SKM-1 treated with dmso at 0.1 percent for 144 hours (cell line): ENCODE measurements around the gene GOLM1.
"Not testable (repeated sequence)": the region's sequence is repeated elsewhere in the genome, so short reads cannot be mapped to it uniquely, and the experiment has no call there.

Experiments used
- DNase-seq: peaks from one replicate; lab custom pipeline; 2025; ENCODE audit not compliant: unreplicated experiment; lab: John Stamatoyannopoulos, UW

Gene GOLM1, protein sequence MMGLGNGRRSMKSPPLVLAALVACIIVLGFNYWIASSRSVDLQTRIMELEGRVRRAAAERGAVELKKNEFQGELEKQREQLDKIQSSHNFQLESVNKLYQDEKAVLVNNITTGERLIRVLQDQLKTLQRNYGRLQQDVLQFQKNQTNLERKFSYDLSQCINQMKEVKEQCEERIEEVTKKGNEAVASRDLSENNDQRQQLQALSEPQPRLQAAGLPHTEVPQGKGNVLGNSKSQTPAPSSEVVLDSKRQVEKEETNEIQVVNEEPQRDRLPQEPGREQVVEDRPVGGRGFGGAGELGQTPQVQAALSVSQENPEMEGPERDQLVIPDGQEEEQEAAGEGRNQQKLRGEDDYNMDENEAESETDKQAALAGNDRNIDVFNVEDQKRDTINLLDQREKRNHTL

DNA sequence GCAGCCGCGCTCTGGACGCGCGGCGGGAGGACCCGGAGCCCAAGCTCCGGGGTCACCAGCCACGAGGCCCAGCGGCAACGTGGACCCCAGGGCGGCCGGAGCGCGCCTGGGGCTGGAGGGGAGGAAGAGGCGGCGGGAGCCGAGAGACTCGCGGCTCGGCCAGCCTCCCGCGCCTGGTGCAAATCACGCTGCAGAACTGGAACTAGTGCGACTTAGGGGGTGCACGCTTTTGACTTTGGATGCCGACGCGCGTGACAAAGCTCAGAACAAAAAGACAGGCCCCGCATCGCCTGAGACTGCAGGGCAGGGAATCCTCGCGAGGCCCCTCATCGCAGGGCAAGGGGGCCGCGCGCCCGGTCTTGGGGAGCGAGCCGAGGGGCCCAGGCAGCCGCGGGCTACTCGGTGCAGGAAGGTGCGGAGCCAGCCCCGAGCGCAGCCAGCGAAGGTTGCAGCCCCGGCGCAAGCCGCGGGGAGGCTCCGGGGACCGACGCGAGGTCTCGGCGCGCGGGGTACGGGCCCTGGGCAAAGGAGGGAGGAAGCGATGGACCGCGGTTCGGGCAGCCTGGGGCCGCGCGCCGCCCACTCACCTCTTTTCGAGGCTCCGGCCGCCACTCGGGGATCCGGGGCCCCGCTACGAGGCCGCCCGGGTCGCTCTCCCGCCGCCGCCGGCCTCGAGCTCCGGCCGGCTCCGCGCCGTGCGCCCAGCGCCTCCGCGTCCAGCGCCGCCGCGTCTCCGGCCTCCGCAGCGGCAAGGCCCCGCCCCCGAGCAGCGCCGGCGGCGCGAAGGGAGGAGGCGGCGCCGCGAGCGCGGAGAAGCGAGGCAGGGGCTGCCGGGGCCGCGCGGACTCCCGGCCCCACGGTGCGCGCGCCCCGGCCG, at the start of gene GOLM1:
GOLM1 (minus strand) TSS at position 735 of the 877 bp plus-strand sequence. CDS start 20,238 bp downstream, outside the sequence.
- DNase-seq = peak; percentile 26

DNA sequence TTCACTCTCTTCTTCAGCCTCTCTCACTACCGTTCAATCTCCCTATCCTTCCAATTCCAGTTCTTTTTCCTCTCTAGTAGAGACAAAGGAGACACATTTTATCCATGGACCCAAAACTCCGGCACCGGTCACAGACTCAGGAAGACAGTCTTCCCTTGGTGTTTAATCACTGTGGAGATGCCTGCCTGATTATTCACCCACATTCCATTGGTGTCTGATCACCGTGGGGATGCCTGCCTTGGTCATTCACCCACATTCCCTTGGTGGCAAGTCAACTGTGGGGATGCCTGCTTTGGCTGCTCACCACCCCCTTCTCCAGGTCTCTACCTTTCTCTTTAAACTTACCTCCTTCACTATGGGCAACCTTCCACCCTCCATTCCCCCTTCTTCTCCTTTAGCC, 47.3 kb upstream of the GOLM1 start:
- not testable (repeated sequence) for DNase-seq

GRCh38 chr9:86145960-86146359, 46.6 kb upstream of the GOLM1 start:
- DNase-seq = not testable (repeated sequence)

DNA sequence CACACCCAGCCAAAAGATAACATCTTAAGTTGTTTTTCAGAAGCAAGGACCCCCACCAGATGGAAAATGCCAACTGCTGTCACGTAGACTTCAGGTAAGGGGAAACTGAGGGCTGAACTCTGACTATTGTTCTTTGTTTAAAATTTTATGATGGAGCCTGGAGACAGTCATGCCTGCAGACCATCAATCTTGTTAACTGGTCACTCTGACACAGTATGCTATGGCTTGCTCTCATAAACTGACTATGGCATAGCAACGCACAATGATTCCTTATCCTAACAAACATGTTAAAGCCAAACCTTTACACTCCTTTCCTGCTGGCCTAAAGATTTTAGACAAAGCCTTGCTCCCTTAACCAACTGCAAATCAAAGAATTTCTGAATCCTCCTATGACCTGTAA, 43.6 kb upstream of the GOLM1 start:
- no peak for DNase-seq

- DNase-seq = no peak
These were observed 42.5 kb upstream of the GOLM1 start for GRCh38 chr9:86141843-86142242.

DNA sequence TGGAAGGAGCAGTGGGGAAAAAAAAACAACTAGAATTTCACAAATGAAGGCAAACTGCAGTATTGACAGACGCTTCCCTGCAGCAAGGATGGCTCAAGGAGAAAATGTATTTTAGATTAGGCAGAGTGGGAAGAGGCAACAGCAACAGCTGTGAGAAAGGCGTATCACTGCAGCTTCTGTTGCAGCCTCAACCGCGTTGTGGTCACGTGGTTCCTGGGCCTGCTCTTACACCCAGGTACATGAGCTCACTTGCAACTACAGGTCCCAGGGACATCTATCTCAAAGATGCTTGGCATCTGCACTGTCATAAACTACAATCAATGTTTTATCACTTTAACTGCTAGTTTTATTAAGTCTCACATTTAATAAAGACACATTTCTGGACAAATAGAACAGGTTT, 36.0 kb upstream of the GOLM1 start:
- no peak for DNase-seq

GRCh38 chr9:86134361-86134760, 35.0 kb upstream of the GOLM1 start:
- DNase-seq = no peak

GRCh38 chr9:86128235-86128822, 29.0 kb upstream of the GOLM1 start:
- DNase-seq = no peak

- no peak for DNase-seq
These were observed 27.9 kb upstream of the GOLM1 start for GRCh38 chr9:86126998-86127972.

GRCh38 chr9:86122311-86122710, 23.0 kb upstream of the GOLM1 start:
- DNase-seq = no peak

DNA sequence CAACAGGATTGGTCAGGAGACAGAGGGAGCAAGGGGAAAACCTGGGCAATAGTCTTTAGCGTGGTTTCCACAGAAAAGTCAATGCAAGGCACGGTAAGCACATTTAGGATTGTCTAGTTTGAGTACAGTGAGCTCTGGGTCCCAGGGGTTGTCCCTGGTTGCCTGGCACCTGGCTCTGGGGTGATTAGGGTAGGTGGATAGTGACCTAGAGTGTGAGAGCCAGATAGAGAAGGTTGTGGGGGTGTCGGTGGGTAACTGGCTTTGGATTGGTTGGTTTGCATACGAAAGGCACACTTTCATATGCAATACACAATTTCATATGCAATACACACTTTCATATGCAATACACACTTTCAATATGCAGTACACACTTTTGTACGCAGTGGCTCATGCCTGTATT, 20.1 kb upstream of the GOLM1 start:
- DNase-seq = no peak

GRCh38 chr9:86116425-86116824, 17.1 kb upstream of the GOLM1 start:
- DNase-seq = no peak

DNA sequence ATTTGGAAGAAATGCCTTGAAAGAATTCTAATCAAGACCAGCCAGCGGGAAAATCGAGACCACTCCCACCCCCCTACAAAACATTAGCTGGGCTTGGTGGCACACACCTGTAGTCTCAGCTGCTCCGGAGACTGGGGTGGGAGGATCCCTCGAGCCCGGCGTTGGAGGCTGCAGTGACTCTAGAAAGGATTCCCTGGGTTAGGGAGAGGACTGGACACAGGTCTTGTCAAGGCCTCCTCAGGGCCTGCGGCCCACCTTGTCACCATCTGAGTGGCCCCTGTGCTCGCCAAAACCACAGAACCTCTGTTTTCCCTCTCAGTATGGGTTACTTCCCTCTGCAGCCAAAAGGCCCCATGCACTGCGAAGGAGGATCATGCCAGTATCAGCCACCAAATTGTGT, 16.5 kb upstream of the GOLM1 start:
- no peak for DNase-seq

DNA sequence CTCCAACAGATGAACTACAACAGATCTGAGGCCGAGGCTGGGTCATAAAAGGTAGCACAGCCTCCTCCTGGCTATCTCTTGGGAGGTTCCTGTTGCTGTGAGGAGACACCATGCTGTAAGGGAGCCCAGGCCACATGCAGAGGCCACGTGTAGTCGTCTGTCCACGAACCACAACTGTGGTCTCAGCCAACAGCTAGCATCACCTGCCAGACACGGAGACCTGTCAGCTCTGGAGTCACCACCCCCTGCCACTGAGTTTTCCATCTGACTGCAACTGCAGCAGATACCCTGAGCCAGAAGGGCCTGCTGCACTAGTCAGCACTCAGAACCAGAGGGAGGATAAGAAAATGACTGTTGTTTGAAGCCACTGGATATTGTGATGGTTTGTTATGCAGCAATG, 12.7 kb upstream of the GOLM1 start:
- DNase-seq = no peak

GRCh38 chr9:86102626-86103025, 3.3 kb upstream of the GOLM1 start:
- no peak for DNase-seq

- peak; percentile 9 for DNase-seq
These were observed 475 bp upstream of the GOLM1 start for GRCh38 chr9:86099701-86100364.

DNA sequence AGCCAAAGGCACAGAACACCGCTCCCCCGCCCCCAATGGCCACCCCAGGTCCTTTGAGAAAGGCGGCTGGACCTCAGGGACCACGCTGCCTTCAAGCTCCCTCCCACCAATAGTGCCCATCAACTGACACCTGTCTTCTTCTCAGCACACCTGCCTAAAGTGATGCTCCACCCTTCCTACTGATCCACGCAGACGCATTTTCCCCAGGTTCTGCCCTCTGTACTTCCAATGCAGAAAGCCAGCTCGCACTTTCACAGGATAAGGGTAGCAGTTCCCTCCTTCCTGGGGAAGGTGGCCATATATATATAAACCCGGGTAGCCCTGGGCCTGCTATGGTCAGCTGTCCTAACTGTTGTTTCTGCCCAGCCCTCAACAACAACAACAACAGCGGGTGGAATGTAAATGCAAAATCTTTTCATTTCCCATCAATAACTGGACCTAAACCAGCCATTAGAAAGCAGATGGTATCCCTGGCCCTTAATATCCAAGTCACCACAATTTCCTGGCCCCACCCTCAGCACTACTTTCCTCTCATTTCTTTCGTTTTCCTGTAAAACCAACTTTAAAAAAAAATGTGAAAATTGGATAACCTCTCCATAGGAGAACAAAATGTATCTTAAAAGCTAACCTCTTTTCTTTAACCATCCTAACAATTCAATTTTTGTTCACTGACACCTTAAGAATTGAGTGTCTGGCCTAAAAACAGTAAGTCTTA, 1.7 kb downstream of the GOLM1 start:
- DNase-seq = no peak

DNA sequence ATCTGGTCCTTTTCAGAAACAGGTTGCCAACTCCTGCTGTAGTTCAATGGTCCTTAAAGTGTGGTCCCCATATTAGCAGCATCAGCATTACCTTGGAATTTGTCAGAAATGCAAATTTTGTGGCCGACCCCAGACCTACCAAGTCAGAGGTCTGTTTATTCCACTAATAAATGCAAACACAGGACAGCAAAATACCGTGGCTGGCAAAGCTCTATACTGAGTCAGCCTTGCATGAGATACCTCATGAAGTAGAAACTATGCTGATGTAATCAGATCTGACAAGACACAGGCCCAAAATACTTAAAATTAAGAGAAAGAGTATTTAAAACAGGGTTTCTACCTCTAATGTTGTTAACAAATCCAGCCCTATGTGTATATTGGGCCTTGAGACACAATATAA, 3.0 kb downstream of the GOLM1 start:
- DNase-seq = no peak

DNA sequence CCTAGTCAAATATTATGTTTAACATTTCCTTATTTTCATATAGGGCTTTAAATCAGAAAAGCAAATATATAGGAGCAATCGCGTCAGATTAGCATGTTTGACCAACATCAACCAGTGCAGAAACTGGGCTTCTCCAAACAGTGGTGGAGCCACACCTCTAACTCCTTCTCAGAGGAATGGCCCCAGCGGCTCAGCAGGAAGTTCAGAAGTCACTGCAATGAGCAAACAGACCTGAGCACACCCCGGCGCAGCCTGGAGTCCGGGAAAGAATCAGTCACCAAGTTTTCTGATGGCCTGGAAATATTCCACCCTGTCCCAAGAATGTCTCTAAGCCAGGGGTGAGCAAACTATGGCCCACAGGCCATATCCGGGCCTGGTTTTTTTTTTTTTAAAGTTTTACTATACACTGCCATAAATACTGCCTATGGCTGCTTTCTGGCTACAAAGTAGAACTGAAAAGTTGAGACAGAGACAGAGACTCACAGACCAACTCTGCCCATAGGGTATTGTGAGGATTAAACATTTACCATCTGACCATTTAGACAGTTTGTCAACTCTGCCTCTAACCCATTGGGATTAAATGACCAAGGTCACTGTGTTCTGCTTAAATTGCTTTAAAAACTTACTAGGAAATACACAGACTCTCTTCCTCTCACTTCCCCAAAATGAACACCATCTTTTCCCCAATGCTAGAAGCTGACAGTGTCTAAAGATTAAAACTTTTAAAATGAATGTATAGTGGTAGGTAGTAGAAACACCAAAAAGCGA, 5.4 kb downstream of the GOLM1 start:
- peak; percentile 26 for DNase-seq
